Measurements from ENCODE around the gene GTF3A.
A peak's percentile ranks its signal among the peaks of the same experiment; 100 is the strongest.
"Not testable (repeated sequence)": the region's sequence is repeated elsewhere in the genome, so short reads cannot be mapped to it uniquely, and the experiment has no call there.

GTF3A gene

GRCh38 chr13:27395007-27395510, 29.4 kb upstream of the GTF3A start:
- Mint-ChIP-seq H3K4me3 (no peak overlapping the region), H3K36me3 (ENCODE audit: insufficient read depth) (peaks cover 5% of the 10 kb centered on the region), H3K9me3 (no peaks in the 10 kb centered on the region), H3K27ac (no peak overlapping the region), H3K4me1 (ENCODE audit: low read depth in 2 of 2) (no peaks in the 10 kb centered on the region), H3K27me3 (peaks cover 14 to 16% of the 10 kb centered on the region in 2 donors)
- ATAC-seq (replicated peaks) (no peak), DNase-seq (no peak)

DNA sequence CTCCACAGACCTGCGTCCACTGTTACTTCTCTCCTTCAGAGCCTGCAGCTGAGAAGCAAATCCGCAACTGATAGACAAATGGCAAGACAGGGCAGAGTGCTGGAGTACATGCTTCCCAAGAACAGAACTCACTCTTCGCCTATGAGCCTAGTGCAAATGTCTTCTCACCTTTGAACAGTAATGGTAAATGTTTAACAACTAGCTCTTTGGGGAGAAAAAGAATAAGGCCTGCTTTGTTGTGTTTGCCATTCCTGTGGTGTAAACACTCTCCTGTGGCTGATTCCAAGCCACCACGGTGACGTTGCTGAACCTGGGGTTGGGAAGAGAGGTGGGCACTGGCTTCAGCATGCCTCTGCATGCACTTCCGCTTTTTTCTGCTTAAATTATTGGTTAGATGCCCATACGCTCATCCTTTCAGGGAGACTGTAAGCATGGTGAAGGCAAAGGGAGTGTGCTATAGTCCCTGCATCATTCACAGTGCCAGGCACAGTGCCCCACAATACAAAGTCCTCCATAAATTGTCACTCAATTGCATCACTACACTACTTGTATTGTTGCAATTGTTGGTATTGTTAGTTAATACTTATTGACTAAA, 28.1 kb upstream of the GTF3A start:
- ATAC-seq (replicated peaks): no peak

DNA sequence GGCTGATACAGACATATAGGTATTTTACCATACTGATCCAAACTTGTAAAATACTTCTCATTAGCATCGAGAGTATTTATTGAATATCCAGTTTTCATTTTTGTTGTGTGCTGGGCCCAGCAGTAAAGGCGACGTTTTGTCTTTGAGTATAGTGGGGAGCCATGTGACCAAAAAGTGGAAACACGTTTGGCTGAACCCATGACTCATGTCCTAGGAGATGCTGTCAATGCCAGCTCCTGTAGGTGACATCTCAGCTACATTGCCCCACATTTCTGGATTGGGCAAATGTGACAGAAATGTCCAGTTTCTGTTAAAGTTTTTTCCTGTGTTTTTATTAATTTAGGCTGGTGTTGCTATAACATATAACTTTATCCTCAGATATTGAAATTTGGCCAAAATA, 26.1 kb upstream of the GTF3A start:
- no peak for ATAC-seq (replicated peaks)
- H3K4me1 Mint-ChIP-seq (ENCODE audit: low read depth in 2 of 2): no peaks in the 10 kb centered on the region
- H3K27ac Mint-ChIP-seq: no peak overlapping the region
- DNase-seq: no peak
- H3K36me3 Mint-ChIP-seq (ENCODE audit: insufficient read depth): peaks cover 5% of the 10 kb centered on the region
- H3K9me3 Mint-ChIP-seq: no peaks in the 10 kb centered on the region
- H3K4me3 Mint-ChIP-seq: no peak overlapping the region
- H3K27me3 Mint-ChIP-seq: peaks cover 14 to 16% of the 10 kb centered on the region in 2 donors

More for the DNA sequence above, 28.1 kb upstream of the GTF3A start:
- Mint-ChIP-seq H3K4me1 (ENCODE audit: low read depth in 2 of 2) (no peaks in the 10 kb centered on the region), H3K4me3 (no peak overlapping the region), H3K9me3 (no peaks in the 10 kb centered on the region), H3K27me3 (peaks cover 14 to 16% of the 10 kb centered on the region in 2 donors), H3K27ac (no peak overlapping the region), H3K36me3 (ENCODE audit: insufficient read depth) (peaks cover 5% of the 10 kb centered on the region)
- DNase-seq: no peak

- H3K9me3 Mint-ChIP-seq; H3K4me1 Mint-ChIP-seq (ENCODE audit: low read depth in 2 of 2); H3K27ac Mint-ChIP-seq; ATAC-seq (replicated peaks); DNase-seq; H3K4me3 Mint-ChIP-seq; H3K36me3 Mint-ChIP-seq (ENCODE audit: insufficient read depth): not testable (repeated sequence)
- peaks cover 7 to 12% of the 10 kb centered on the region in 2 donors for H3K27me3 Mint-ChIP-seq
These were observed 24.0 kb upstream of the GTF3A start for GRCh38 chr13:27400405-27400804.

- no peak for DNase-seq
- no peak overlapping the region for H3K4me3 Mint-ChIP-seq
- no peak overlapping the region for H3K27ac Mint-ChIP-seq
- H3K4me1 Mint-ChIP-seq (ENCODE audit: low read depth in 2 of 2): no peaks in the 10 kb centered on the region
- peaks cover 7 to 8% of the 10 kb centered on the region in 2 donors for H3K27me3 Mint-ChIP-seq
- ATAC-seq (replicated peaks): no peak
- peaks cover 5% of the 10 kb centered on the region for H3K36me3 Mint-ChIP-seq (ENCODE audit: insufficient read depth)
- no peaks in the 10 kb centered on the region for H3K9me3 Mint-ChIP-seq
These were observed 23.2 kb upstream of the GTF3A start for GRCh38 chr13:27401210-27401609.

- Mint-ChIP-seq H3K36me3 (ENCODE audit: insufficient read depth) (no peaks in the 10 kb centered on the region), H3K4me3 (no peak overlapping the region), H3K9me3 (no peaks in the 10 kb centered on the region), H3K27ac (no peak overlapping the region), H3K4me1 (ENCODE audit: low read depth in 2 of 2) (peaks cover 0 to 4% of the 10 kb centered on the region in 2 donors), H3K27me3 (peaks cover 13 to 22% of the 10 kb centered on the region in 2 donors)
- ATAC-seq (replicated peaks) (no peak), DNase-seq (no peak)
These were observed 21.2 kb upstream of the GTF3A start for GRCh38 chr13:27403203-27403678.

GRCh38 chr13:27403727-27404385, 20.6 kb upstream of the GTF3A start:
- H3K4me3 Mint-ChIP-seq: no peak overlapping the region
- peaks cover 17 to 26% of the 10 kb centered on the region in 2 donors for H3K27me3 Mint-ChIP-seq
- ATAC-seq (replicated peaks) (no peak), DNase-seq (no peak)
- peaks cover 0 to 4% of the 10 kb centered on the region in 2 donors for H3K4me1 Mint-ChIP-seq (ENCODE audit: low read depth in 2 of 2)
- no peaks in the 10 kb centered on the region for H3K9me3 Mint-ChIP-seq
- no peaks in the 10 kb centered on the region for H3K36me3 Mint-ChIP-seq (ENCODE audit: insufficient read depth)
- no peak overlapping the region for H3K27ac Mint-ChIP-seq

- Mint-ChIP-seq H3K4me1 (ENCODE audit: low read depth in 2 of 2) (peaks cover 0 to 4% of the 10 kb centered on the region in 2 donors), H3K36me3 (ENCODE audit: insufficient read depth) (no peaks in the 10 kb centered on the region), H3K9me3 (no peaks in the 10 kb centered on the region), H3K27me3 (peaks cover 17 to 34% of the 10 kb centered on the region in 2 donors), H3K4me3 (no peak overlapping the region), H3K27ac (no peak overlapping the region)
- ATAC-seq (replicated peaks): no peak
- DNase-seq: no peak
These were observed 19.7 kb upstream of the GTF3A start for GRCh38 chr13:27404680-27405079.

- no peaks in the 10 kb centered on the region for H3K36me3 Mint-ChIP-seq (ENCODE audit: insufficient read depth)
- ATAC-seq (replicated peaks) (no peak), DNase-seq (no peak)
- H3K9me3 Mint-ChIP-seq: no peaks in the 10 kb centered on the region
- H3K4me3 Mint-ChIP-seq: no peak overlapping the region
- peaks cover 23 to 42% of the 10 kb centered on the region in 2 donors for H3K27me3 Mint-ChIP-seq
- H3K4me1 Mint-ChIP-seq (ENCODE audit: low read depth in 2 of 2): peaks cover 0 to 4% of the 10 kb centered on the region in 2 donors
- H3K27ac Mint-ChIP-seq: no peak overlapping the region
These were observed 18.8 kb upstream of the GTF3A start for GRCh38 chr13:27405546-27406134.

GRCh38 chr13:27406178-27406939, 18.1 kb upstream of the GTF3A start:
- peak; percentile 75 for ATAC-seq (replicated peaks)
- Mint-ChIP-seq H3K4me3 (no peak overlapping the region), H3K36me3 (ENCODE audit: insufficient read depth) (no peaks in the 10 kb centered on the region), H3K27ac (no peak overlapping the region), H3K4me1 (ENCODE audit: low read depth in 2 of 2) (peaks cover 0 to 4% of the 10 kb centered on the region in 2 donors), H3K27me3 (peaks cover 23 to 42% of the 10 kb centered on the region in 2 donors), H3K9me3 (no peaks in the 10 kb centered on the region)
- peak; percentile 17 to 33 (median 33) for DNase-seq

- no peaks in the 10 kb centered on the region for H3K36me3 Mint-ChIP-seq (ENCODE audit: insufficient read depth)
- no peak overlapping the region for H3K27ac Mint-ChIP-seq
- H3K9me3 Mint-ChIP-seq: no peaks in the 10 kb centered on the region
- H3K4me1 Mint-ChIP-seq (ENCODE audit: low read depth in 2 of 2): peaks cover 0 to 4% of the 10 kb centered on the region in 2 donors
- no peak overlapping the region for H3K4me3 Mint-ChIP-seq
- ATAC-seq (replicated peaks): no peak
- no peak for DNase-seq
- H3K27me3 Mint-ChIP-seq: peaks cover 35 to 53% of the 10 kb centered on the region in 2 donors
These were observed 16.3 kb upstream of the GTF3A start for GRCh38 chr13:27408074-27408473.

GRCh38 chr13:27409013-27409412, 15.4 kb upstream of the GTF3A start:
- Mint-ChIP-seq H3K36me3 (ENCODE audit: insufficient read depth) (no peaks in the 10 kb centered on the region), H3K27me3 (peaks cover 35 to 53% of the 10 kb centered on the region in 2 donors), H3K4me1 (ENCODE audit: low read depth in 2 of 2) (peaks cover 0 to 4% of the 10 kb centered on the region in 2 donors), H3K27ac (no peak overlapping the region), H3K9me3 (no peaks in the 10 kb centered on the region), H3K4me3 (no peak overlapping the region)
- DNase-seq (no peak), ATAC-seq (replicated peaks) (no peak)

DNA sequence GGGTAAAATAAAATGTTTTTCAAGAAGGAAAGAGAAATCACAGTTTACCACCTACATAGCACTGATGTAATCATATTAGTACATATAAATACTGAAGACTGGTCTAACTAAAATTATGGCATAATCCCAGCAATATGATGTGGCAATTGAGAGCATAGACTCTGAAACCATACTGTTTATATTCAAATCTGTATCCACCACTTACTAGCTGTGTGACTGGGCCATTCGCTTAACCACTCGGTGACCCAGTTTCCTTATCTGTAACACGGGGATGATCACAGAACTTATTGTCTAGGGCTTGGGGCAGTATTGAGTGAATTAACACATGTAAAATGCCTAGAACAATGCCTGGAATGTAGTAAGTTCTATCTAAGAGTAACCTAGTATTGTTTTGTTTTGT, 13.1 kb upstream of the GTF3A start:
- no peaks in the 10 kb centered on the region for H3K9me3 Mint-ChIP-seq
- H3K4me1 Mint-ChIP-seq (ENCODE audit: low read depth in 2 of 2): peaks cover 0 to 3% of the 10 kb centered on the region in 2 donors
- H3K4me3 Mint-ChIP-seq: no peak overlapping the region
- DNase-seq (no peak), ATAC-seq (replicated peaks) (peak; percentile 87)
- H3K36me3 Mint-ChIP-seq (ENCODE audit: insufficient read depth): no peaks in the 10 kb centered on the region
- H3K27ac Mint-ChIP-seq: no peak overlapping the region
- peaks cover 43 to 55% of the 10 kb centered on the region in 2 donors for H3K27me3 Mint-ChIP-seq
